K562 (cell line): Measurements from ENCODE around the gene ZNF214. TPM values are rescaled to one million over a fixed set of nuclear protein-coding genes. Genes with fewer than 3 reads are reported as not detected.
A peak's percentile ranks its signal among the peaks of the same experiment; 100 is the strongest.

Experiments
- ATAC-seq: fragments of 200-7000 bp; cut with Tn5 transposase; 3 replicates; pipeline ENCODE4 v1.9.1; 2020; ENCODE audit warnings: moderate library complexity
- BruUV-seq: library from RNA; stranded (reverse); fragments of 400-500 nt; replicated peaks from 2 replicates; lab custom pipeline; 2021; lab: Mats Ljungman, UMichigan
- CTCF ChIA-PET: fragments of 300-600 bp; formaldehyde crosslinking; extraction: SDS; loops from one replicate; lab custom pipeline; 2021; ENCODE audit warnings: low intra/inter-chr PET ratio; lab: Yijun Ruan, JAX
- POLR2A ChIA-PET: fragments of 300-600, 350-650 bp; sonication (Branson Sonifier 250); formaldehyde crosslinking; extraction: SDS; loops from one replicate; lab custom pipeline; 2021; ENCODE audit warnings: antibody characterized with exemption, inconsistent platforms; lab: Yijun Ruan, JAX
- DNase-seq, 4 experiments: peaks; one replicate each; pipeline versions ENCODE4 v3.0.0 to v3.0.0-alpha.2; 2011 to 2018; ENCODE audit warnings: low spot score in 3 of 4, mixed read lengths in 3 of 4; ENCODE audit errors: extremely low read depth in 1 of 4
- FAIRE-seq: peaks from 2 replicates; lab custom pipeline; 2011; peaks lifted over from hg19 to GRCh38; lab: Jason Lieb, UNC
- H2AFZ ChIP-seq: 2 replicates; pipeline ENCODE4 v1.6.0; 2011; ENCODE audit warnings: low read depth, low read length, control low read depth, inconsistent platforms
- H3K27ac ChIP-seq: fragments of 200-600 bp; 3 replicates; pipeline ENCODE4 v1.8.0; 2011; ENCODE audit warnings: low read depth, mild to moderate bottlenecking, control low read depth, inconsistent platforms, low read length, moderate library complexity, mixed read lengths; ENCODE audit errors: extremely low read depth
- H3K27me3 ChIP-seq, 2 experiments: fragments of 300-600 bp in 1 of 2; 2 replicates in 1 of 2; 3 replicates in 1 of 2; pipeline versions ENCODE4 v1.6.0 to v1.8.0; 2011; ENCODE audit warnings: inconsistent platforms in 2 of 2, low read length in 2 of 2, mild to moderate bottlenecking in 1 of 2, mixed read lengths in 1 of 2, moderate library complexity in 1 of 2; ENCODE audit not compliant: control insufficient read depth in 2 of 2, insufficient read depth in 2 of 2
- H3K36me3 ChIP-seq: fragments of 300-600 bp; 3 replicates; pipeline ENCODE4 v1.8.0; 2011; ENCODE audit warnings: mild to moderate bottlenecking, low read length, inconsistent platforms; ENCODE audit not compliant: control insufficient read depth, insufficient read depth
- H3K4me1 ChIP-seq, 2 experiments: fragments of 200-600 bp in 1 of 2; replicated peaks in 1 of 2; 2 replicates in 1 of 2; 3 replicates in 1 of 2; pipeline versions ENCODE4 v1.5.1 to v1.8.0; 2011; ENCODE audit warnings: inconsistent platforms in 2 of 2, low read length in 2 of 2, mild to moderate bottlenecking in 1 of 2, mixed read lengths in 1 of 2, moderate library complexity in 1 of 2; ENCODE audit not compliant: control insufficient read depth in 2 of 2, insufficient read depth in 2 of 2
- H3K4me2 ChIP-seq: 2 replicates; pipeline ENCODE4 v1.6.1; 2011; ENCODE audit warnings: low read length, control low read depth, inconsistent platforms, mixed read lengths; ENCODE audit not compliant: insufficient read depth
- H3K4me3 ChIP-seq: fragments of 200-600 bp; sonication (generic), shearing (Covaris generic); 2 replicates; pipeline ENCODE4 v1.5.1; 2016; ENCODE audit warnings: control low read depth, inconsistent platforms
- H3K79me2 ChIP-seq: fragments of 200-600 bp; 3 replicates; pipeline ENCODE4 v1.8.0; 2011; ENCODE audit warnings: low read length, inconsistent platforms; ENCODE audit not compliant: control insufficient read depth, insufficient read depth
- H3K9ac ChIP-seq, 2 experiments: 2 replicates each; pipeline versions ENCODE4 v1.6.0 to v1.6.1; 2011; ENCODE audit warnings: low read depth in 2 of 2, low read length in 2 of 2, control low read depth in 1 of 2, inconsistent platforms in 1 of 2, mild to moderate bottlenecking in 1 of 2, mixed read lengths in 1 of 2; ENCODE audit not compliant: insufficient read depth in 1 of 2
- H3K9me1 ChIP-seq: one replicate; pipeline ENCODE4 v1.6.0; 2011; ENCODE audit warnings: inconsistent platforms, mild to moderate bottlenecking, low read length, moderate library complexity; ENCODE audit not compliant: control insufficient read depth, insufficient read depth
- H3K9me3 ChIP-seq: replicated peaks from 2 replicates; pipeline ENCODE4 v1.5.1; 2011; ENCODE audit warnings: low read depth, low read length, inconsistent platforms; ENCODE audit not compliant: control insufficient read depth, insufficient read depth
- H4K20me1 ChIP-seq: replicated peaks from 2 replicates; pipeline ENCODE4 v1.6.1; 2011; ENCODE audit warnings: low read length, inconsistent platforms, mixed read lengths; ENCODE audit not compliant: control insufficient read depth, insufficient read depth
- CAMTA2 ChIP-seq: fragments of 250-450 bp; sonication (Bioruptor Pico); conservative IDR thresholded peaks from 2 replicates; pipeline ENCODE4 v1.5.1; 2022
- CBFA2T3 ChIP-seq: fragments of 450-650 bp; IDR thresholded peaks from 2 replicates; pipeline ENCODE4 v1.6.1; 2017
- EP300 ChIP-seq: IDR thresholded peaks from 2 replicates; pipeline ENCODE4 v1.6.1; 2012; ENCODE audit warnings: low read length, improper control_type of control experiment
- MAFF ChIP-seq: IDR thresholded peaks from 2 replicates; pipeline ENCODE4 v1.6.1; 2012; ENCODE audit warnings: low read length, improper control_type of control experiment
- MAFG ChIP-seq: fragments of 450-650 bp; conservative IDR thresholded peaks from 2 replicates; pipeline ENCODE4 v1.6.1; 2016; ENCODE audit warnings: missing genetic modification characterization, missing compliant biosample characterization
- MTA2 ChIP-seq: fragments of 450-650 bp; IDR thresholded peaks from 2 replicates; pipeline ENCODE4 v1.6.1; 2016; ENCODE audit warnings: low read depth
- NR2C2 ChIP-seq, 2 experiments: fragments of 200-800 bp in 1 of 2; sonication (Bioruptor generic) in 1 of 2; sonication (generic) in 1 of 2; formaldehyde crosslinking in 1 of 2; IDR thresholded peaks; 2 replicates each; pipeline versions ENCODE4 v1.6.1 to v1.8.0; 2016 to 2022; ENCODE audit warnings: mild to moderate bottlenecking in 1 of 2, missing compliant biosample characterization in 1 of 2, missing genetic modification characterization in 1 of 2, missing genetic modification reagents in 1 of 2
- NUFIP1 ChIP-seq: fragments of 450-650 bp; IDR thresholded peaks from 2 replicates; pipeline ENCODE4 v1.6.1; 2018; ENCODE audit not compliant: partially characterized antibody
- PHF21A ChIP-seq: fragments of 450-650 bp; IDR thresholded peaks from 2 replicates; pipeline ENCODE4 v1.6.1; 2017; ENCODE audit warnings: low read depth, borderline replicate concordance
- PHF8 ChIP-seq: fragments of 200-600 bp; sonication (generic); IDR thresholded peaks from 2 replicates; pipeline ENCODE4 v1.6.1; 2012; ENCODE audit warnings: mixed run types, mild to moderate bottlenecking, inconsistent platforms, low read length, moderate library complexity, borderline replicate concordance
- RHOXF2B ChIP-seq: fragments of 250-450 bp; sonication (Bioruptor Pico); conservative IDR thresholded peaks from 2 replicates; pipeline ENCODE4 v1.5.1; 2021
- TCF3 ChIP-seq: sonication (generic); formaldehyde crosslinking; IDR thresholded peaks from 2 replicates; pipeline ENCODE4 v1.4.0; 2020; ENCODE audit warnings: mild to moderate bottlenecking, missing genetic modification reagents
- TOE1 ChIP-seq, 2 experiments: fragments of 450-650 bp in 1 of 2; sonication (generic) in 1 of 2; formaldehyde crosslinking in 1 of 2; IDR thresholded peaks; 2 replicates each; pipeline versions ENCODE4 v1.7.1 to v1.8.0; 2016 to 2022; ENCODE audit warnings: borderline replicate concordance in 2 of 2, mild to moderate bottlenecking in 2 of 2, antibody characterized with exemption in 1 of 2, inconsistent platforms in 1 of 2, low read depth in 1 of 2, missing genetic modification reagents in 1 of 2, moderate library complexity in 1 of 2
- ZNF146 ChIP-seq: IDR thresholded peaks from one replicate; pipeline ENCODE4 v1.6.1; 2018; ENCODE audit warnings: missing compliant biosample characterization; ENCODE audit not compliant: unreplicated experiment
- ZNF316 ChIP-seq: fragments of 450-650 bp; IDR thresholded peaks from 2 replicates; pipeline ENCODE4 v1.6.1; 2016
- ZNF561 ChIP-seq: fragments of 450-650 bp; formaldehyde crosslinking; conservative IDR thresholded peaks from 2 replicates; pipeline ENCODE4 v1.4.0; 2020; ENCODE audit warnings: mild to moderate bottlenecking, moderate library complexity
- ZNF57 ChIP-seq: fragments of 450-650 bp; formaldehyde crosslinking; IDR thresholded peaks from 2 replicates; pipeline ENCODE4 v1.4.0; 2020; ENCODE audit warnings: mild to moderate bottlenecking, moderate library complexity
- WGBS: fragments of 100-300 bp; shearing (Covaris generic); methylation state at CpG from one replicate; pipeline ENCODE4 v1.1.6; 2016; ENCODE audit warnings: low coverage, mixed read lengths; ENCODE audit not compliant: insufficient coverage; ENCODE audit errors: missing lambda C conversion rate; 5-methylcytosine and 5-hydroxymethylcytosine counted together
- in situ Hi-C: fragments of 300-500 bp; cut with MboI; formaldehyde crosslinking; loops from 4 replicates; pipeline ENCODE4 v1.15.0; 2018; ENCODE audit warnings: inconsistent platforms, mixed read lengths
- intact Hi-C: fragments of 100-400 bp; cut with micrococcal nuclease; formaldehyde crosslinking; loops from 2 replicates; pipeline ENCODE4 v1.14.2; 2022
- polyA plus RNA-seq, 8 experiments: library from polyadenylated mRNA; depleted of rRNA in 4 of 8; stranded (reverse) in 5 of 8; unstranded in 3 of 8; fragments of >200 nt; fragmentation: Nextera tagmentation in 2 of 8; fragmentation: Illumina TruSeq in 1 of 8; extraction: Ambion mirVana in 2 of 8; extraction: Trizol in 1 of 8; gene quantifications; 2 replicates each; pipeline versions ENCODE4 v1.2.1 to v1.2.3, GENCODE V29; 2011 to 2014; ENCODE audit warnings: inconsistent platforms in 1 of 8, missing spikeins in 1 of 8
- total RNA-seq, 7 experiments: library from RNA; depleted of rRNA in 6 of 7; stranded (reverse); fragments of >200 nt in 6 of 7; fragmentation: Illumina TruSeq in 2 of 7; extraction: Trizol in 2 of 7; gene quantifications; 2 replicates each; pipeline versions ENCODE4 v1.2.1 to v1.2.3, GENCODE V29; 2011 to 2021; ENCODE audit warnings: low replicate concordance in 1 of 7
- TF ChIP-seq, protein P1 (sequence below): fragments of 450-650 bp; IDR thresholded peaks from one replicate; pipeline ENCODE4 v1.6.1; 2018; ENCODE audit warnings: mild to moderate bottlenecking, moderate library complexity; ENCODE audit not compliant: partially characterized antibody

ZNF214 gene
- total and polyA plus RNA-seq, 9 of the 15 experiments (the other 6 are each of a cell fraction or from before 2014, with no cell fraction given): 0.06 to 0.41 (median 0.33) TPM; not detected in 1

- Histone ChIP-seq H3K36me3 (no peaks in the 10 kb centered on the region), H2AFZ (no peak overlapping the region), H3K79me2 (no peaks in the 10 kb centered on the region), H3K4me3 (no peak overlapping the region), H3K9me3 (no peaks in the 10 kb centered on the region), H3K27me3 (no peaks in the 10 kb centered on the region), H3K27ac (no peak overlapping the region), H3K9ac (no peak overlapping the region), H3K9me1 (no peaks in the 10 kb centered on the region), H3K4me2 (no peak overlapping the region), H4K20me1 (no peaks in the 10 kb centered on the region), H3K4me1 (peaks cover 3 to 11% of the 10 kb centered on the region in 2 experiments; a peak in 4 of 5 replicates)
- intact Hi-C loops: no loop called here
- no peak for TF ChIP-seq TCF3 (CRISPR knock-in tag)
- TF ChIP-seq PHF8: no peak
- no peak for TF ChIP-seq NUFIP1
- no peak for TF ChIP-seq ZNF561
- ChIA-PET POLR2A (no interaction called here), CTCF (no interaction called here)
- no TSS peak for BruUV-seq
- in situ Hi-C loops: no loop called here
- FAIRE-seq (no peak), DNase-seq (no peak), ATAC-seq (no peak)
- 56% methylated on average over 1 of the region's 1 CpG for WGBS
Measured at GRCh38 chr11:7016011-7016410, 4.1 kb downstream of the ZNF214 start.

- no peak for ATAC-seq
- TF ChIP-seq CAMTA2 (CRISPR knock-in tag) (no peak), CBFA2T3 (no peak), NR2C2 (CRISPR knock-in tag; IDR thresholded peaks at IDR 0.05) (no peak), NR2C2 (tag; IDR thresholded peaks at IDR 0.05) (no peak), NUFIP1 (no peak), TOE1 (IDR thresholded peaks at IDR 0.05; ENCODE audit: borderline replicate concordance) (no peak), TOE1 (CRISPR knock-in tag; IDR thresholded peaks at IDR 0.05; ENCODE audit: borderline replicate concordance, low read depth) (no peak), PHF21A (no peak), MTA2 (no peak), MAFG (tag) (0 out of 2 replicates have a peak, but pooled peaks have one; percentile 37), RHOXF2B (CRISPR knock-in tag) (no peak), ZNF57 (no peak), MAFF (peak; percentile 64), EP300 (no peak), ZNF316 (peak; percentile 85), ZNF146 (CRISPR knock-in tag) (peak; percentile 40)
- TF ChIP-seq, protein P1, sequence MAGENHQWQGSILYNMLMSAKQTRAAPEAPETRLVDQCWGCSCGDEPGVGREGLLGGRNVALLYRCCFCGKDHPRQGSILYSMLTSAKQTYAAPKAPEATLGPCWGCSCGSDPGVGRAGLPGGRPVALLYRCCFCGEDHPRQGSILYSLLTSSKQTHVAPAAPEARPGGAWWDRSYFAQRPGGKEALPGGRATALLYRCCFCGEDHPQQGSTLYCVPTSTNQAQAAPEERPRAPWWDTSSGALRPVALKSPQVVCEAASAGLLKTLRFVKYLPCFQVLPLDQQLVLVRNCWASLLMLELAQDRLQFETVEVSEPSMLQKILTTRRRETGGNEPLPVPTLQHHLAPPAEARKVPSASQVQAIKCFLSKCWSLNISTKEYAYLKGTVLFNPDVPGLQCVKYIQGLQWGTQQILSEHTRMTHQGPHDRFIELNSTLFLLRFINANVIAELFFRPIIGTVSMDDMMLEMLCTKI: no peak
Measured at GRCh38 chr11:7014118-7014517, 6.0 kb downstream of the ZNF214 start.

More at GRCh38 chr11:7014118-7014517, 6.0 kb downstream of the ZNF214 start:
- H3K4me1 ChIP-seq: peaks cover 0 to 3% of the 10 kb centered on the region in 2 experiments; a peak in 1 of 5 replicates
- ChIA-PET POLR2A (no interaction called here), CTCF (no interaction called here)
- no TSS peak for BruUV-seq
- 9% methylated on average over 1 of the region's 1 CpG for WGBS
- no peak overlapping the region for H3K4me3 ChIP-seq
- intact Hi-C loops: no loop called here
- DNase-seq (no peak), FAIRE-seq (no peak)
- no peak overlapping the region for H3K4me2 ChIP-seq
- no peaks in the 10 kb centered on the region for H3K79me2 ChIP-seq
- no peaks in the 10 kb centered on the region for H3K36me3 ChIP-seq
- no peak overlapping the region for H2AFZ ChIP-seq
- H4K20me1 ChIP-seq: no peaks in the 10 kb centered on the region
- H3K9ac ChIP-seq: no peak overlapping the region
- no peak overlapping the region for H3K27ac ChIP-seq
- no peaks in the 10 kb centered on the region for H3K9me3 ChIP-seq
- no peaks in the 10 kb centered on the region for H3K9me1 ChIP-seq
- H3K27me3 ChIP-seq: no peaks in the 10 kb centered on the region
- in situ Hi-C loops: no loop called here
